Epithelial cell of proximal tubule (primary cell): ENCODE results near the gene ZNF141. TPM values are rescaled to one million over a fixed set of nuclear protein-coding genes. Genes with fewer than 3 reads are reported as not detected.
"Not testable (repeated sequence)": the region's sequence is repeated elsewhere in the genome, so short reads cannot be mapped to it uniquely, and the experiment has no call there.

Source experiments
- DNase-seq: peaks from one replicate; pipeline ENCODE4 v3.0.0-alpha.2; 2011; ENCODE audit warnings: low read depth
- H3K4me3 ChIP-seq: 2 replicates; pipeline ENCODE4 v1.5.1; 2011; ENCODE audit warnings: low read depth, mild to moderate bottlenecking, low read length
- total RNA-seq: library from RNA; depleted of rRNA; stranded (reverse); fragments of >200 nt; gene quantifications from 2 replicates; pipeline ENCODE4 v1.2.3, GENCODE V29; 2015
- TF ChIP-seq, protein P1 (sequence below): conservative IDR thresholded peaks from 2 replicates; pipeline ENCODE4 v1.5.1; 2012; ENCODE audit warnings: low read depth, mild to moderate bottlenecking, low read length

Gene ZNF141
- total RNA-seq, 1 donor from 2014 or later: 5.2 TPM

DNA sequence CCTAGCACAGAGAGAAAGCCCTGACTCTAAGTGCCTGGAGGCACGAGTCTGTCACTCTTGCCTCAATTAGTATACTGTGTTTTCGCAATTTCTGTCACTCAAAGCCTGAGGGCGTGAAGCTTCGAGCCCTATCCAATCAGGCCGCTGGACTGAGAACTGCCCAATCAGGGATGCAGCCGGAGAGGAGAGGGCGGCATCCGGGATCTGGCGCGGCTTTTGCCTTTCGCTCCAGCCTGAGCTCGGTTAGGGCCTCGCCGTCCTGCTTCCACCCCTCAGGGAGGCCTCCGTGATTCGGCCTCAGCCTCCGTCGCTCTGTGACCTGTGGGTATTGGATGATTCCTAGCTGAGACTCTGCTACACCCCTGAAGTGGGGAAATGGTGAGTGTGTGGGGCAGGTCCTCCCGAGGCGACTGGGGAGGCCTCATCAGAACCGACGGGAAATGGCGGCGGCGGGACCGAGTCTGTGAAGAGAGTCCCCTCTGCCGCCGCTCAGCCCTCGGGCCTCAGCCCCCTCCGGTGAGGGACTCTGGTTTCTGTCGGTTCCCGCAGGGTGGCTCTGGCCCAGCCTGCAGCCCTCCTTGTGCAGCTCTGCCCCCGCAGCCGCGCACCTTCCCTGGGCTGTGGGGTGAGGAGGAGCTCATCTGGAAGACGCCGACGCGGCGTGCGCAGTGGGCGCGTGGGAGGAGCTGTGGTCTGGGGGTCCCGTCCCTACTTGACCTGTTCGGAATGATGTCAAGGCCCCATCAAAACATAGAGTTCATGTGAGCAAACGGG lies 48.5 kb downstream of the ZNF141 start:
- no peak overlapping the region for H3K4me3 ChIP-seq
- DNase-seq: no peak
- TF ChIP-seq, protein P1, sequence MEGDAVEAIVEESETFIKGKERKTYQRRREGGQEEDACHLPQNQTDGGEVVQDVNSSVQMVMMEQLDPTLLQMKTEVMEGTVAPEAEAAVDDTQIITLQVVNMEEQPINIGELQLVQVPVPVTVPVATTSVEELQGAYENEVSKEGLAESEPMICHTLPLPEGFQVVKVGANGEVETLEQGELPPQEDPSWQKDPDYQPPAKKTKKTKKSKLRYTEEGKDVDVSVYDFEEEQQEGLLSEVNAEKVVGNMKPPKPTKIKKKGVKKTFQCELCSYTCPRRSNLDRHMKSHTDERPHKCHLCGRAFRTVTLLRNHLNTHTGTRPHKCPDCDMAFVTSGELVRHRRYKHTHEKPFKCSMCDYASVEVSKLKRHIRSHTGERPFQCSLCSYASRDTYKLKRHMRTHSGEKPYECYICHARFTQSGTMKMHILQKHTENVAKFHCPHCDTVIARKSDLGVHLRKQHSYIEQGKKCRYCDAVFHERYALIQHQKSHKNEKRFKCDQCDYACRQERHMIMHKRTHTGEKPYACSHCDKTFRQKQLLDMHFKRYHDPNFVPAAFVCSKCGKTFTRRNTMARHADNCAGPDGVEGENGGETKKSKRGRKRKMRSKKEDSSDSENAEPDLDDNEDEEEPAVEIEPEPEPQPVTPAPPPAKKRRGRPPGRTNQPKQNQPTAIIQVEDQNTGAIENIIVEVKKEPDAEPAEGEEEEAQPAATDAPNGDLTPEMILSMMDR: no peak

DNA sequence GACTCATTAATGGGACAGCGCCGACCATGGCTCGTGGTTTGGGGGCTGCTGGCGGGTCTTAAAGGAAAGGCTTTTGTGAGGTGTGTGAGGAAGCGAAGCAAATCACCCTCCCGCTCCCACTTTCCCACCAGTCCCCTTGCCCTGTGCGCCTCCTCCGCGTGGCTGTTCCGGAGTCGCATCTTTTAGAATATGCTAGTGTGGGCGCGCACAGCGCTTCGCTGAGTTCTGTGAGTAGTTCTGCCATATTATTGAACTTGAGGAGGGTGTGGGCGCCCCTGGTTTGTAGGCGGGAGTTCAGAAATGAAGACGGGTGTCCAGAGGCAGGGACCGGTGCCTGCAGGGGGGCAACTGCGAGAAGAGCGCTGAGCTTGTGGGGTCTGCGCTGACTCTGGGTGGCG lies 49.1 kb downstream of the ZNF141 start:
- TF ChIP-seq, protein P1: no peak
- no peak overlapping the region for H3K4me3 ChIP-seq
- DNase-seq: no peak

GRCh38 chr4:404006-404405 lies 66.4 kb downstream of the ZNF141 start:
- no peak for DNase-seq
- H3K4me3 ChIP-seq: no peak overlapping the region
- TF ChIP-seq, protein P1: no peak

- not testable (repeated sequence) for H3K4me3 ChIP-seq, DNase-seq
These were observed 70.7 kb downstream of the ZNF141 start for GRCh38 chr4:408321-408720.

DNA sequence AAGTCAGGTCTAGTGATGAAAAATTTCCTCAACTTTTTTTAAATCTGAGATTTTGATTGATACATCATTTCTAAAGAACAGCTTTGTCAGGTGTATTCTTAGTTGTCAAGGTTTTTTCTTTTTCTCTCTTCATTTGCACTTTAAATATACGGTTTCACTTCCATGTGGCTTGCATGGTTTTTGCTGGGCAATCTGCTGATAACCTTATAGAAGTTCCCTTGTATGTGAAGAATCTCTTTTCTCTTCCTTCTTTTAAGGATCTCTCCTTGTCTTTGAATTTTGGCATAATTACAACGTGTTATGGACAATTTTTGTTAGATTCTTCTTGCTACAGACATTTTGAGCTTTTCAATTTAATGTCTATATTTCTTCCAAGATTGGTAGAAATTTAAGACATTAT lies 85.0 kb downstream of the ZNF141 start:
- DNase-seq: no peak
- TF ChIP-seq, protein P1: no peak
- no peak overlapping the region for H3K4me3 ChIP-seq

Other genes starting within 250 kb of the ZNF141 start
- gene ZNF718, start 213.3 kb upstream of the ZNF141 start, total RNA-seq: 4.2 and 6.9 TPM in 2 replicates
- gene ZNF732, start 32.3 kb upstream of the ZNF141 start, total RNA-seq: 2.4 and 2.8 TPM in 2 replicates
- gene ZNF721, start 161.3 kb downstream of the ZNF141 start, total RNA-seq: 10.3 and 18.5 TPM in 2 replicates
- 32.3 and 38.6 TPM in 2 replicates for gene PIGG, start 161.4 kb downstream of the ZNF141 start, total RNA-seq
- gene TMEM271, start 238.5 kb downstream of the ZNF141 start, total RNA-seq: not detected in 2 replicates